Measurements from ENCODE around the gene LCP1.

Gene LCP1

GRCh38 chr13:46171739-46172138, 10.2 kb downstream of the LCP1 start:
- TF ChIP-seq TAF1 (IDR thresholded peaks at IDR 0.05; ENCODE audit: borderline replicate concordance, insufficient read depth, low read length), result no peak
- TF ChIP-seq POLR2AphosphoS5 (IDR thresholded peaks at IDR 0.05; ENCODE audit: low read depth, low read length), result no peak
- TF ChIP-seq, protein P1, sequence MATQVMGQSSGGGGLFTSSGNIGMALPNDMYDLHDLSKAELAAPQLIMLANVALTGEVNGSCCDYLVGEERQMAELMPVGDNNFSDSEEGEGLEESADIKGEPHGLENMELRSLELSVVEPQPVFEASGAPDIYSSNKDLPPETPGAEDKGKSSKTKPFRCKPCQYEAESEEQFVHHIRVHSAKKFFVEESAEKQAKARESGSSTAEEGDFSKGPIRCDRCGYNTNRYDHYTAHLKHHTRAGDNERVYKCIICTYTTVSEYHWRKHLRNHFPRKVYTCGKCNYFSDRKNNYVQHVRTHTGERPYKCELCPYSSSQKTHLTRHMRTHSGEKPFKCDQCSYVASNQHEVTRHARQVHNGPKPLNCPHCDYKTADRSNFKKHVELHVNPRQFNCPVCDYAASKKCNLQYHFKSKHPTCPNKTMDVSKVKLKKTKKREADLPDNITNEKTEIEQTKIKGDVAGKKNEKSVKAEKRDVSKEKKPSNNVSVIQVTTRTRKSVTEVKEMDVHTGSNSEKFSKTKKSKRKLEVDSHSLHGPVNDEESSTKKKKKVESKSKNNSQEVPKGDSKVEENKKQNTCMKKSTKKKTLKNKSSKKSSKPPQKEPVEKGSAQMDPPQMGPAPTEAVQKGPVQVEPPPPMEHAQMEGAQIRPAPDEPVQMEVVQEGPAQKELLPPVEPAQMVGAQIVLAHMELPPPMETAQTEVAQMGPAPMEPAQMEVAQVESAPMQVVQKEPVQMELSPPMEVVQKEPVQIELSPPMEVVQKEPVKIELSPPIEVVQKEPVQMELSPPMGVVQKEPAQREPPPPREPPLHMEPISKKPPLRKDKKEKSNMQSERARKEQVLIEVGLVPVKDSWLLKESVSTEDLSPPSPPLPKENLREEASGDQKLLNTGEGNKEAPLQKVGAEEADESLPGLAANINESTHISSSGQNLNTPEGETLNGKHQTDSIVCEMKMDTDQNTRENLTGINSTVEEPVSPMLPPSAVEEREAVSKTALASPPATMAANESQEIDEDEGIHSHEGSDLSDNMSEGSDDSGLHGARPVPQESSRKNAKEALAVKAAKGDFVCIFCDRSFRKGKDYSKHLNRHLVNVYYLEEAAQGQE (IDR thresholded peaks at IDR 0.05; ENCODE audit: insufficient read depth in 1 of 2, low read depth in 2 of 2, low read length in 2 of 2), result no peak
- no peak for TF ChIP-seq SIN3A (IDR thresholded peaks at IDR 0.05; ENCODE audit: borderline replicate concordance, insufficient read depth, low read length)
- TF ChIP-seq FOXP2 (optimal IDR thresholded peaks at IDR 0.05; ENCODE audit: borderline replicate concordance, extremely low read depth, extremely low read length, insufficient read depth), result no peak

- no peak for TF ChIP-seq FOXP2 (optimal IDR thresholded peaks at IDR 0.05; ENCODE audit: borderline replicate concordance, extremely low read depth, extremely low read length, insufficient read depth)
- no peak for TF ChIP-seq POLR2AphosphoS5 (IDR thresholded peaks at IDR 0.05; ENCODE audit: low read depth, low read length)
Observed at GRCh38 chr13:46171217-46171616, 10.8 kb downstream of the LCP1 start.

DNA sequence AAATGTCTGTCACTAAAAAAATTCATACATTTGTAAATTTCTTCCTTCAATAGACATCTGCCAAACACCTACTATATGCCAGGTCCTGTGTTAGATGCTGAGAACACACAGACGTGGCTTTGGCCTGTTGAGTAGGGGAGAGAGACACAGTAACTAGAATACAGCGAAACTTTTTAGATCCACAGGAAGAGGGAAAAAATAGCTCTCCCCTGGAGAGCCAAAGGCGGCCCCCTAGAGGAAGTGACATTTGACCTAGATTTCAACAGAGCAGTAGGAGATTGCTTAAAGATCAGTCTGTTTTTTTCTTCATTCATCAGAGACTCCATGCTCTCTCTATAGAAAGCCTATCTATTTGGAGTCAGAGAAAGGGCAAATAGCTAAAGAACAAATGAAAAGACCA, 11.3 kb downstream of the LCP1 start:
- TF ChIP-seq POLR2AphosphoS5 (IDR thresholded peaks at IDR 0.05; ENCODE audit: low read depth, low read length) (no peak), TAF1 (IDR thresholded peaks at IDR 0.05; ENCODE audit: borderline replicate concordance, insufficient read depth, low read length) (no peak)

- TF ChIP-seq POLR2AphosphoS5 (IDR thresholded peaks at IDR 0.05; ENCODE audit: low read depth, low read length) (no peak), FOXP2 (optimal IDR thresholded peaks at IDR 0.05; ENCODE audit: borderline replicate concordance, extremely low read depth, extremely low read length, insufficient read depth) (no peak), TAF1 (IDR thresholded peaks at IDR 0.05; ENCODE audit: borderline replicate concordance, insufficient read depth, low read length) (no peak), SIN3A (IDR thresholded peaks at IDR 0.05; ENCODE audit: borderline replicate concordance, insufficient read depth, low read length) (no peak)
- TF ChIP-seq, protein P1 (IDR thresholded peaks at IDR 0.05; ENCODE audit: insufficient read depth in 1 of 2, low read depth in 2 of 2, low read length in 2 of 2), result no peak
Observed at GRCh38 chr13:46170268-46170667, 11.7 kb downstream of the LCP1 start.

- TF ChIP-seq SIN3A (IDR thresholded peaks at IDR 0.05; ENCODE audit: borderline replicate concordance, insufficient read depth, low read length) (no peak), TAF1 (IDR thresholded peaks at IDR 0.05; ENCODE audit: borderline replicate concordance, insufficient read depth, low read length) (no peak), FOXP2 (optimal IDR thresholded peaks at IDR 0.05; ENCODE audit: borderline replicate concordance, extremely low read depth, extremely low read length, insufficient read depth) (no peak), POLR2AphosphoS5 (IDR thresholded peaks at IDR 0.05; ENCODE audit: low read depth, low read length) (no peak)
- TF ChIP-seq, protein P1 (IDR thresholded peaks at IDR 0.05; ENCODE audit: insufficient read depth in 1 of 2, low read depth in 2 of 2, low read length in 2 of 2), result no peak
Observed at GRCh38 chr13:46169758-46170157, 12.2 kb downstream of the LCP1 start.

GRCh38 chr13:46168783-46169182, 13.2 kb downstream of the LCP1 start:
- TF ChIP-seq SIN3A (IDR thresholded peaks at IDR 0.05; ENCODE audit: borderline replicate concordance, insufficient read depth, low read length) (no peak), POLR2AphosphoS5 (IDR thresholded peaks at IDR 0.05; ENCODE audit: low read depth, low read length) (no peak), FOXP2 (optimal IDR thresholded peaks at IDR 0.05; ENCODE audit: borderline replicate concordance, extremely low read depth, extremely low read length, insufficient read depth) (no peak), TAF1 (IDR thresholded peaks at IDR 0.05; ENCODE audit: borderline replicate concordance, insufficient read depth, low read length) (no peak)
- TF ChIP-seq, protein P1 (IDR thresholded peaks at IDR 0.05; ENCODE audit: insufficient read depth in 1 of 2, low read depth in 2 of 2, low read length in 2 of 2), result no peak
